Nucleus accumbens (tissue), 56 donors: ENCODE results near the gene FRMD5.

Experiments
- DNase-seq, 56 donors: peaks; one replicate each; lab custom pipeline; 2025; lab: John Stamatoyannopoulos, UW

FRMD5 gene

DNA sequence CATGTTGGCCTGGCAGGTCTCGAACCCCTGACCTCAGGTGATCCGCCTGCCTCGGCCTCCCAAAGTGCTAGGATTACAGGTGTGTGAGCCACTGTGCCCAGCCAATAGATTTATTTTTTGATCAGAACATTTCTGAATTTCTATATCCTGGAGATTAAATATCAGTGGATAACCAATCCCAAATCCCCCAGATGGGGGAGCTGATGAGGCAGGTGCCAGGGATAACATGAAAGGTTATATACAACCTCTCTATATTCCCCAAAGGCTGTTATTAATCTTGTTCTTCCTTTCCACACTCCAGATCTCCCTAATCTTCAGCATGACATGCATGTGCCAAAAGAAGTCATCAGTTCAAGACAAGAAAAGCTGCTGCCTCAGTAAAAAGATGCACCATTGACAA is 256.0 kb downstream of the FRMD5 start:
- peak in 1 of 56 donors; percentile 21 for DNase-seq

DNA sequence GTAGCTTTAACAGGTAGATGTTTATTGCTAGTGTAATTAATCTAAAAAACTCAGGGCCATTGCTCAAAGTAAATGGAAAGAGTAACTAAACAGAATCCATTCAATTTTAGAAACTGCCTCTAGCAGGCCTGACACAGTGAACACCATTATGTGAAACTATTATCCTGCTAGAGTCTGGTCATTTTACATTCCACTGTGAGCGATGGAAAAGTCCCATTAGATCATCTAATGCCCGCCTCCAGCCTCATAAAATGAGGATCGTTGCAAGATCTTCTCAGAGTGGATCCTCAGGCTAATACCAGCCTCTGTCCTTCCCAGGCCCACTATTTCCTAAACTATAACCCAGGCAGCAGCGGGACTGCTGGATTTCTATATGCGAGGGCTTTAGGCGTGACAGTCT is 260.6 kb downstream of the FRMD5 start:
- DNase-seq, result no peak

DNA sequence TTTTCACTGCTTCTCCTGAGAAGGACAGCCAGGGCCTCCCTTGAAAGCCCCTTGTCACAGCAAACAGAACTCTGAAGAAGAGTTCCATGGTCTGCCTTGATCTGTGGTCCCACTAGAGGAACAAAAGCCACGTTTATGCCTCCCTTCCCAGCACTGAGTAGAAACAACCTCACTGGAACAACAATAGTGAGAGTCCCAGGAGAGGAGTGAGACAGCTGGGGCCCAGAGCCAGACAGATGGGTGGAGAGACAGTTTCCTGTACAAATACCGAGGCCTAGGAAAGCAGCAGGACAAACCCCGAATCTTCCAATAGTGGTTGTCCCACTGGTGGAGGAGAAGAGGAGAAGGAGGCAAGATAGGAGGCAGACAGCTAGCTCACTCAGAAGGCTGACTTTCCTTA is 262.2 kb downstream of the FRMD5 start:
- DNase-seq, result no peak

DNA sequence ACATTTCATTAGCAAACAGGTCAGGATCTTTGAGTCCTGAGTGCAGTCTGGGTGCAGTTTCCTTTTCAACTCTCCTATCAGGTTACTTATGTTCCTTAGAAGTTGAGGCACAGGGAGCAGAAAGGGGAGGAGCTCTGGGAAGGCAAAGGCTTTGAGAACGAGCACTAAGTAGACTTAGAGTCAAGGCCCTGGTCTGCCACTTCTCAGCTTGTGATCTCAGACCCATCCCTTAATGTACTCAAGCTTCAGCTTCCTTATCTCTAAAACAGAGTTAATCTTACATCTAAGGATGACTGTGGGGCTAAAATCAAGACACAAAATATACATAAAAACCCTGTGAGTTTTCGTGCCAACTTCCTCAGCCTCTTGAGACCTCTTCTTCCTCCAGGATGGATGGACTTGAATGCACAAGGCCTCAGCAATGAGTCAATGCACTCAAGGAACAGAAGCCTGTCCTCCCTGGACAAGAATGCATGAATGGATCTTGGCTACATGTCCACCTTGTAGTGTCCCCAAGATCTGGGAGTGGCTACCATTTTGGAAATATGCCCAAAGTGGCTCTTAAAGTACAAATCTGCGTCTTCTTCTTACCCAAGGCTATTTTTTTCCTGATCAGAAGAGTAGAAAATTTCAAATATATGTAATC is 263.2 kb downstream of the FRMD5 start:
- no peak for DNase-seq

DNA sequence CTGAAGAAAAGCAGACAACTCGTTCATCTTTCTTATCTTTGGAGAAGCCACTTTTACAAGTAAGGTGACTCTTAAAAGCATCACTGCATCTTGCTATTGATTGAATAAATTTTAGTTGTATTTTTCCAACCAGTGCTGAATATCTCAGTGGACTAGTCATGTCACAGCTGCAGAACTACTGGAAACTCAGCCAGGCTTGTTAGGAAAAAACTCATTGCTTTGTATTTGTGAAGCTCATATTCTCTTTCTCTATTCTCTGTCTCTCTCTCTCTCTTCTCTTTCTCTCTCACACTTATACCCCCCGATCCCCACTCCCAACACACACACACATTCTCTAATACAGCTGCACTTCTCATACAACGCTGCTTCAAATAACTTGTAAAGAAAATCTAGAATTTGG is 264.0 kb downstream of the FRMD5 start:
- no peak for DNase-seq

DNA sequence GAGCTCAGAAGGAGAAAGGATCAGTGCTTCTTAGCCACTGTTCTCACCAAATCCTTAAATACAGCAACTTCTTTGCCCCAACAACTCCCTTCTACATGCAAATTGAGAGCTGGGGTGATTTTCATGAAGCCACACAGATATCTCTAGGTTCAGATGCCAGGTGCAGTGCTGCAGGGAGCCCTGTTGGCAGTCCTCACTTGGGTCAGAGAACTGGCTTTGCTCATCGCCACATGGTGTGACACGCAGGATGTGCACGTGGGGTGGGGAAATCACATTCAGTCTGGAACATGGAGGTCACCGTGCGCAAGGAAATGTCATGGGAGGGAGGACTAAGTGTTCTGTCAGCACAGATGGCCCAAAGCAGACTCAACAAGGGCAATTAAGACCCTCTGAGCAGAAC is 264.5 kb downstream of the FRMD5 start:
- DNase-seq, result peak in 2 of 56 donors; percentile 21 to 22

DNA sequence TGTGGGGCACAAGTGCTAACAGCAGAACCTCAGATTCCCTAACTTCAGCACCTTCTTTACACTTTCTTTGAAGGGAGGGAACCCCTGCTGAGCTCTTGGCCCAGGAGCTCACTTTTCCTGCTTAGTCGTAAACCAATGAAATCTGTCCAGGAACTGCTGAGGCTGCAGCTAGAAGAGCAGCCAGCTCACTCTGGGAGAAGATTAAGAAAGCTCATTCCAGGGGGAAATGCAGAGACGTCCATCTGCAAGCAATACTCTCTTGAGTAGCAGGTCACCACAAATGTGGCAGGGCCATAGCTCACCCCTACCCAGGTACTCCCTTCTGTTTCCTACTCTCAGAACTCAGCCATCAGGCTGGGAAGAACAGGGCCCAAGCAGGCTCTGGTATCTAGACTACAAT is 265.0 kb downstream of the FRMD5 start:
- DNase-seq, result no peak

DNA sequence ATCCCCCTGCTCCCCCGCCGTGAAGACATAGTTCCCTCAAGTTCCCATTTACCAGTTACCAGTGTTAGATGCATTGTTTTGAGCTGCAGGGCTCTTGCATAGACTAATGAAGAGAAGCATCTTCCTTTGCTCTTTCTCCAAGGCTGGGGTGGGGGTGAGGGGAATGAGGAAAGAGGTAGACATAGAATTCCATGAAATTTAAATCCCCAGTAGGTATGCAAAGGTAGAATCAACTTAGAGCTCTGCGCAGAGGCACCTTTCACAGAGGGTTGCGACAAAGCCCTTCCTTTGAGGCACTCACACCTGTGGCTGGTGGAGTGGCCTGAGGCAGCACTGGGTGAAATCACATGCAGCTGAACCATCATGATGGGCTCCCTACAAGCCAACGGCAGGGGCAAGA is 266.9 kb downstream of the FRMD5 start:
- DNase-seq, result no peak

DNA sequence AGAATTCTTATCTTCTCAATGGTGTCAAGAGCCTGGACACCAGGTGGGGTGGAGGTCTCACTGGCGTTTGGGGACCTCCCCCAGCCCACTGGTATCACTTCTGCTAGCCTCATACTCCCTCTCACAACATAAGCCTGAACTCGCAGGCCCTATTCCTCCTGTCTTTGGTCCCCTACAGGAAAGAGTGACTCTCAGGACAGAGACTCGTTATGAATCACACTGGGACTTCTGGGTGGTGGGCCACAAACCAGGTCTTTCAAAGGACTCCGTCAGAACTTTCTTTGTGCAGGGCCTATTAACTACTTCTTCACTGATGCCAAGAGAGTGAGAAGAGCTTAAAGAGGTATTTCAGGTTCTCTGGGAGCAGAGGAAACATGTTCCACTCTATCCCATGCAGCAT is 267.9 kb downstream of the FRMD5 start:
- DNase-seq, result no peak

DNA sequence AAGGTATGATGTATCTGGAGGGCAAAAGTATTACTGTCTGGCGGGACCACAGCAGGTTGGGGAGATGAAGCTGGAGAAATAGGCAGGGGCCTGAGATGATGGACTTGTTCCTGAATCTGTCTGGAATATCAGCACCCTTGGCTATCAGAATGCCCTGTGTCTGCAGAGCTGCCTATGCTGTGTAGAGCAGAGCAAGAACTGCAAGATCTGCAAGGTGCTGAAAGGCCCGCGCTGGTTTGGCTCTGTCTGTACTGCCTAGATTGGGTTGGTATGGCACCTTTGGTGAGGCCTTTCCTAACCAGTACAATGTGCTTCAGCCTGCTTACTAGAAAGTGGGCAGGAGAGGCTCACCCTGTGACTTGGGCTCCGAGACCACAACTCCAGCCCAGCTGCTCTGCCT is 271.5 kb downstream of the FRMD5 start:
- DNase-seq, result no peak

DNA sequence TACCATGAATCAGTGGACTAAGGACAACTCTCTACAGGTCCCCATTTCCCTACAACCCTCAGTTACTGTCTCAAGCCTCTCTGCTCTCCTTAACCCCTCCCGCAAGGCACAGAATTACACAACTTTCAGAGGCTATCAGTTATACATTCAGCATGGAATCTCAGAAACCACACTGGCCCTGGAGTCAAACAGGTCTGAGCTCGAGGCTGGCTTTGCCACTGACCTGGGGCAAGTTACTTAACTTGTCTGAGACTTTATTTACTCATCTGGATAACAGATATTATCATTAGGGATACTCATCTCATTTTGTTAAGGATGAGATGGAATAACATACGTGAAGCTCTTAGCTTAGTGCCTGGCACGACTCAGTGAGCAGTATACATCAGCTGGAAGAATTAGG is 273.1 kb downstream of the FRMD5 start:
- DNase-seq, result no peak

DNA sequence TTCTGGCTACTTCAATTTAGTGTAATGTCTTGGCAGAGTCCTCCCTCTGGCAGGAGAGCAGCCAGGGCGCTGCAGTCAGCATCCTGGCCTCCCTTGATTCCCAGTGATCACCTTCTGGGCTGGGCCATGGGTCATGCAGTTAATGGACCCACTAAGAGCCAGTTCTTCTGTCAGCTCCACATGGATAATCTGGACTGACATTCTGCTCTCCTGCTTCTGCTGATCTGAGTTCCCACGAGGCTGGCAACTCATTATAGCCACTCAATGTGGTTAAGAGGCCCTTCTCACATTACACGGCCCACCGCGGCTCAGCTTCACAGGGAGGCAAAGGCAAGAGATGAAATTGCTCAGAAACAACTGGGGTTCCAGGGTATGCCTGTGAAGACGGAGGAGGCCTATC is 274.3 kb downstream of the FRMD5 start:
- DNase-seq, result no peak

DNA sequence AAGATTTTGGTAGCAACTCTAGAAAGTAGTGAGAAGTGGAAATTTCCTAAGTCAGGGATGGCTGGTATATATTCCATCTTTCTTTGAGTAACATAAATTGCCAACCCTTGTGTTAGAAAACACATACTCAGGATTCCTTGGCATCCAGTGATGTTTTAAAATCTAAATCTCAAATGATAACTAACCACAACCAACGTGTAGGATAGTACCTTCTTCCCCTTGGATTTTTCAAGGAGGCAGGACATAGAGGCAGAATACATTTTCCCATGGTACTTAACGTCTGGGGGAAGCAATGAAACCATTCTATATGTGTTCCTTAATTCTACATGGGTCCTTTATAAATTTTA is 274.8 kb downstream of the FRMD5 start:
- DNase-seq, result no peak

DNA sequence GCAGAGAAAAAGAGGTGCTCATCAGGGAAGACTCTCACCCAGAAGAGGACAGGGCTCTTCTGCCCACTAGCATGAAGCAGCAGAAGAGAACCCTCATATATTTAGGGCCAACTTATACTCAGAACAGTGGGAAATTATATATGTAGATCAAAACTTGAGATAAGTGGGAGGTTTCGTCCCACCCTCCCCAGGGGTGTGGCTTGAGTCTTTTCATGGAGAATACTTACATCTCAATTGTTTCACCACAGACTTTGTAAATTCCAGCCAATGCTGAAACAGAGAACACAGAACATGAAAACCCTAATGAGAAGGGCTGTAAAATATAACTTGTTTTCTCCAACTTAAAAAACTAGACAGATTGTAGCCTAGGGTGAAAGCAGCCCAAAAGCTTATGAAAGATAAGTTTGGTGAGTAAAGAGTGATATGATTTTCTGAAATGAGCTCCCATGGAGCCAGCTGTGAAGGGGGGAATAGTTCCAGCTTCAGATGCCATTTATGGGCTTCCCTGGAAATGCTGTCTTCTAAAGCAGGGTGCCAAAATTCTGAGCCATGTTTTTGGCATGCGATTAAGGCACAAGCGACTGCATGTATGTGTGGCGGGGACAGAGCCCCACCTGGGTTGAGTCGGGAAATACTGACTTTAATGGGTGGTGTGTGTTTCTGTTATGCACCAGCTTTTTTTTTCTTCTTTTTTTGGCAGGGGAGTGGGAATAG is 275.4 kb downstream of the FRMD5 start:
- DNase-seq, result no peak

DNA sequence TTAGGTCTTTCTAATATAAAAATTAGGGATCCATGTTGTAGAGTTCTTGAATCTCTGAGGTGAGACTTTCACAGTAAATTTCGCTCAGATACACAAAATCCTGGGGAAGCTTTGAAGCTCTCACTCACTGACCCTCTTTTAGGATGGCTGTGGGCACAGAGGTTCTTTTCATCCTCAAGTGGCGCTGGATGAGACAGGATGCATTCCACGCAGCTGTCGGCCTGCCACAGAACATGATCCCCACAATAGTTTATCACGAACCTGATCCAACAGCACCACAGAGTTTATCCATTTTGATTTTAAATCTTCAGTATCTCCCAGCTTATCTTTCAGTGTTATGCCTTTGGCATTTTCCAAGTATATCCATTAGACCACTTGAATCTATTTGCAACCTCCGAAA is 276.4 kb downstream of the FRMD5 start:
- no peak for DNase-seq

DNA sequence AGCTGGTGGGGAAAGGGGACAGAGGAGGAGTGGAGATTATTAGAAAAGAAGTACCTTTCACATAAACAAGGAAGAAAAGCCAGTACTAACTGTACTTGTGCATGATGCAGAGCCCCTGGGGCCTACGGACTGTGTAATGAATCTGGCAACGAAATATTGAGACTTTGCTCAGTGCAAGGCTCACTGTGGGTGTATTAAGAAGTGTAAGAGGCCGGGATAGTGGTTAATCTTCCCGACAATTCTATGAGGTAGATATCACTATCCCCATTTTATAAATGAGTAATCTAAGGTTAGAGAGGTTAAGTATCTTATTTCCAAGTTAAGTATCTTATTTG is 278.8 kb downstream of the FRMD5 start:
- DNase-seq, result no peak

DNA sequence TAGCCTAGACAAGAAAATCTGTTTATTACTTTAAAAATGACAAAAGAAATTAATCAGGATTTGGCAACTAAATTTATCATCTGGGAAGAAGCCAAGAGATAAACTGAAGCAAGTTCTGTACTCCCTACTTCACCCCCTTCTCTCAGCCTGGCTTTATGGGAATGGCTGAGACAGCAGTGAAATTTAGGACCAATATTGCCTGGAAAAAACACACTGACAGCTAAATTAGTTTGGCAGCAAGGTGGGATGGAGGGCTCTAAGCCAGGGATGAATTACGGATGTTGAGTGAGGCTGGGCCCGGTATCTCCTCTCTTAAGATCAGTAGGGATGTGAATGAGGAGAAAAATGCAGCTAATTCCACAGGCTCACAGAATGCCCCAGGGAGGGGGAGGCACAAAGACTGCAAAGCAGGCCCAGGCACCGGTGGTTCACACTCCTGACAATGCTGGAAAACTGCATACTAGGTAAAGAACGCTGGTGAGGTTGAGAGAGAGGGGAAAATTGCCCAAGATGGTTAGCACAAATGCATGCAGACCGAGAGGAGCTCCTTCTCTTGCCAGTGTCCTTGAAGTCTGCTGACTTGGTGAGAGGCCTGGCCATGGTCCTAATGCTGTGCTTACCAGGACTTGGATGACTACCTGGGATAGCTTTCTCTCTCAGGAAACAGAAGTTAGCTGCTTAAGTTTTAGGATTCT is 279.3 kb downstream of the FRMD5 start:
- DNase-seq, result no peak

DNA sequence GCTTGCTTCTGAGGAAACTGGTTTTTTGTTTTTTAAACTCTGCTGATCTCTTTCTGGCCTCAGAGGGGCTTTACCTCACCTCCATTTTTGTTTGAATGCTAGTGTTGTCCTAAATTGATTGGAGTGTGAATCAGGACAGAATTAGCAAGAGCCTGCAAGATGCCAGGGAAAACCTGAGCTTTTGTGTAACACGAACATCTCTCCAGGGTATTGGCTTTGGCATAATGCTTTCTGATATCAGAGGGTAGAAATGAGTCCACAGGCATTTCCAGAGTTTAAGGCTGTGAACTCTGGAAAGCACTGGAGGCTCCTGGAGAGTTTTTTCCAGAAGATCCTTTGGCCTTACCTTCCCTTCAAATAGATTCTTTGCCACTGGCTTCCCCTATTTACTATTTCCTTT is 281.1 kb downstream of the FRMD5 start:
- DNase-seq, result no peak

DNA sequence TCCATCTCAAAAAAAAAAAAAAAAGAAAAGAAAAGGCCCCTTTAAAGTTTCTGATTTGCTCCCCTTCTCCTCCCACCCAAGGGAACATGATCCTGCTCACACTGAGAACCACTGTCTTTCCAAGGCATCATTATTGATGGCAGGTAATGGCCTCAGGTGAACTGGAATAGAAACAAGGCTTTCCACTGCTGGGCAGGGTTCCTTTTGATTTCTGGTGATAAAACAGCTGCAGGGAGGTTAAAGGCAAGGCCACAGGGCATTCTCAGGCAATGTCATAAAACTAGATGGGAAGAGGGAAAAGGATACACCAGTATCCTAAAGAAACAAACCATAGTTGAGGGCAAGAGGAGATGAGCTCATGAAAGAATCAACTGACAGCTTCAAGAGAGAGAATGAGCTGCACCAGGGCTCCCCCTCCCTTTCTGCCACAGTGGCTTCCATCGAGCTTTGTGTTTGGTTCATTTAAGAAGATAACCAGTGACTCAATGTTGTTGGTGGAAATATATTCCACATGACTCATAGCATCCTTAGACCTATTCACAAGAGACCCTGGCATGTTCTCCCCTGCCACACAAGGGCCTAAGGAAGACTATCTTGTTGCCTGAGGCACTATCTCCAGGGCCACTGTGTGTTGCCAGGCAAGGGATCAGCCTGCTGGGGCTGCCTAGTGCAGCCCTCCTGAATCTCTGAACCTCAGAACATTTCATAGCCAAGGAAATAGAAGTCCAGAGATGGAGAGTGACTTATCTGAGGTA is 281.9 kb downstream of the FRMD5 start:
- DNase-seq, result peak in 21 of 56 donors; percentile 3 to 81 (median 23)

DNA sequence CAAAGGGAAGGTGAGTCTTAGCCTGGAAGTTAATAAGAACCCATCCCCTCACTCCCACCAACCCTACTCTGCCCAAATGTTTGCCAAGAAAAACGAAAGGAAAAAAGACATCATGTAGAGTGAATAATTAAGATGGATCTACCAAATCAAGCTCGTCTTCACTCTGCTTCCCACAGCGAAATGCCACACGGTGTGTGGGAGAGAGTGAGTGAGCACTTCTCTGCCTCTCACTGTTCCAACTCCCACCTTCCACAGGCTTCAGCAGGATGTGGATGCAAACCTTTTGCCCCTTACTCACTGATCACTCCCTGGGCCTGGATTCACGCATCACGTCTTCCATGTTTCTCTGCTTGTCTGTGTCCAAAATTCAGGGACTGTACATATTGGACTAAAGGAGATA is 282.9 kb downstream of the FRMD5 start:
- peak in 13 of 56 donors; percentile 11 to 57 (median 21) for DNase-seq

DNA sequence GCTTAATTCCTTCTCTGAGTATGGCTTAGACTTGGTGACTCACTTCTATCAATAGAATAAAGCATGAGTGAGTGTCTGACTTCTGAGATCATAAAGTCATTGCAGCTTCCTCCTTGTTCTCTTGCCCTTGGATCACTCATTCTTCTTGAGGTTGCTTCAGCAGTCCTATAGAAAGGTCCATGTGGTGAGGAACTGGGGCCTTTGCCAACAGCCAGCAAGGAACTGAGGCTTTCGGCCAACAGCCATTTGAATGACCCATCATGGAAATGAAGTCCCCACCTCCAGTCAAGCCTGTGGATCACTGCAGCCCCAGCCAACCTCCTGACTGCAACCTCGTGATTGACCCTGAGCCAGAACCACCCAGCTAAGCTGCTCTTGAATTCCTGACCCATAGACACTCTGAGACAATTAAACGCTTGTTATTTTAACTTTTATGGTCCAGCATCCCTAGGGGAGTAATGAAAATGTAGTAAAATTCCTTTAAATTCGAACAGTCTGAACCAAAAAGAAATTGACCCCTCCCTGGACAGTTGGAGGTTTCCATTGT is 283.8 kb downstream of the FRMD5 start:
- DNase-seq, result peak in 44 of 56 donors; percentile 5 to 94 (median 44)
